ENCODE results near the gene PERM1.

GRCh38 chr1:997993-998744 is 16.3 kb upstream of the PERM1 start:
- no peak for TF ChIP-seq MAX (IDR thresholded peaks at IDR 0.05)
- TF ChIP-seq REST (IDR thresholded peaks at IDR 0.05; ENCODE audit: low read depth) = no peak
- TF ChIP-seq TCF12 (IDR thresholded peaks at IDR 0.05; ENCODE audit: low read depth) = no peak
- TF ChIP-seq CEBPB (IDR thresholded peaks at IDR 0.05) = no peak
- TF ChIP-seq RAD21 (IDR thresholded peaks at IDR 0.05; ENCODE audit: low read depth) = no peak
- TF ChIP-seq YY1 (IDR thresholded peaks at IDR 0.05; ENCODE audit: low read depth) = no peak
- TF ChIP-seq EP300 (IDR thresholded peaks at IDR 0.05; ENCODE audit: borderline replicate concordance) = no peak
- no peak for TF ChIP-seq TEAD4 (IDR thresholded peaks at IDR 0.05)
- TF ChIP-seq, protein P1, sequence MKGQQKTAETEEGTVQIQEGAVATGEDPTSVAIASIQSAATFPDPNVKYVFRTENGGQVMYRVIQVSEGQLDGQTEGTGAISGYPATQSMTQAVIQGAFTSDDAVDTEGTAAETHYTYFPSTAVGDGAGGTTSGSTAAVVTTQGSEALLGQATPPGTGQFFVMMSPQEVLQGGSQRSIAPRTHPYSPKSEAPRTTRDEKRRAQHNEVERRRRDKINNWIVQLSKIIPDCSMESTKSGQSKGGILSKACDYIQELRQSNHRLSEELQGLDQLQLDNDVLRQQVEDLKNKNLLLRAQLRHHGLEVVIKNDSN (IDR thresholded peaks at IDR 0.05) = no peak
- TF ChIP-seq FOXM1 (IDR thresholded peaks at IDR 0.05; ENCODE audit: borderline replicate concordance, low read depth) = no peak
- no peak for TF ChIP-seq EGR1 (IDR thresholded peaks at IDR 0.05)
- no peak for TF ChIP-seq CREB1 (IDR thresholded peaks at IDR 0.05; ENCODE audit: low read depth)
